Neuronal stem cell (in vitro differentiated cells): ENCODE data around the gene MYH6.

ENCODE experiments used
- DNase-seq: peaks from one replicate; pipeline ENCODE4 v3.0.0-alpha.2; 2013; ENCODE audit warnings: low spot score
- H2AFZ ChIP-seq: one replicate; pipeline ENCODE4 v1.6.1; 2013; ENCODE audit warnings: mild to moderate bottlenecking, low read length, inconsistent platforms
- H2AK5ac ChIP-seq: 2 replicates; pipeline ENCODE4 v1.6.1; 2013; ENCODE audit warnings: low read depth, mild to moderate bottlenecking, inconsistent platforms, low read length, moderate library complexity, mixed read lengths
- H2BK120ac ChIP-seq: 2 replicates; pipeline ENCODE4 v1.6.1; 2013; ENCODE audit warnings: low read depth, mild to moderate bottlenecking, inconsistent platforms, low read length, moderate library complexity, mixed read lengths
- H2BK12ac ChIP-seq: one replicate; pipeline ENCODE4 v1.6.1; 2013; ENCODE audit warnings: low read length, inconsistent platforms
- H2BK15ac ChIP-seq: 2 replicates; pipeline ENCODE4 v1.6.1; 2013; ENCODE audit warnings: mild to moderate bottlenecking, low read length, inconsistent platforms, mixed read lengths
- H2BK5ac ChIP-seq: one replicate; pipeline ENCODE4 v1.6.1; 2013; ENCODE audit warnings: inconsistent platforms, mild to moderate bottlenecking, low read length, moderate library complexity
- H3K14ac ChIP-seq: one replicate; pipeline ENCODE4 v1.6.1; 2013; ENCODE audit warnings: low read length, inconsistent platforms
- H3K18ac ChIP-seq: 2 replicates; pipeline ENCODE4 v1.6.1; 2013; ENCODE audit warnings: low read length, inconsistent platforms
- H3K23ac ChIP-seq: 2 replicates; pipeline ENCODE4 v1.6.1; 2013; ENCODE audit warnings: low read depth, mild to moderate bottlenecking, mixed read lengths, low read length, inconsistent platforms; ENCODE audit not compliant: poor library complexity
- H3K27ac ChIP-seq: replicated peaks from 3 replicates; pipeline ENCODE4 v1.5.1; 2013; ENCODE audit warnings: low read length, inconsistent platforms
- H3K27me3 ChIP-seq, 3 experiments: 2 replicates each; pipeline ENCODE4 v1.6.1; 2013; ENCODE audit warnings: low read length in 3 of 3, mild to moderate bottlenecking in 2 of 3, inconsistent platforms in 1 of 3, low read depth in 1 of 3, mixed read lengths in 1 of 3, moderate library complexity in 1 of 3; ENCODE audit not compliant: control insufficient read depth in 3 of 3, insufficient read depth in 3 of 3
- H3K36me3 ChIP-seq, 2 donors: replicated peaks in 1 of 2; 2 replicates each; pipeline ENCODE4 v1.6.1; 2013; ENCODE audit warnings: low read length in 2 of 2; ENCODE audit not compliant: control insufficient read depth in 2 of 2, insufficient read depth in 2 of 2
- H3K4ac ChIP-seq: 2 replicates; pipeline ENCODE4 v1.6.1; 2013; ENCODE audit warnings: inconsistent platforms, mild to moderate bottlenecking, low read length, moderate library complexity
- H3K4me1 ChIP-seq, 2 donors: 1 replicate in 1 of 2; 2 replicates in 1 of 2; pipeline ENCODE4 v1.6.1; 2013; ENCODE audit warnings: low read length in 2 of 2, low read depth in 1 of 2; ENCODE audit not compliant: control insufficient read depth in 2 of 2, insufficient read depth in 1 of 2
- H3K4me2 ChIP-seq: one replicate; pipeline ENCODE4 v1.6.1; 2013; ENCODE audit warnings: mild to moderate bottlenecking, low read length, inconsistent platforms; ENCODE audit not compliant: insufficient read depth, poor library complexity, severe bottlenecking
- H3K4me3 ChIP-seq, 2 donors: 2 replicates each; pipeline ENCODE4 v1.5.1; 2013; ENCODE audit warnings: low read length in 2 of 2, mild to moderate bottlenecking in 2 of 2, inconsistent platforms in 1 of 2, moderate library complexity in 1 of 2
- H3K79me1 ChIP-seq: one replicate; pipeline ENCODE4 v1.6.1; 2013; ENCODE audit warnings: low read depth, mild to moderate bottlenecking, inconsistent platforms, low read length, moderate library complexity
- H3K9ac ChIP-seq: one replicate; pipeline ENCODE4 v1.6.1; 2013; ENCODE audit warnings: mild to moderate bottlenecking, low read depth, low read length, inconsistent platforms; ENCODE audit not compliant: poor library complexity
- H3K9me3 ChIP-seq, 2 donors: replicated peaks in 1 of 2; 2 replicates each; pipeline versions ENCODE3 to v1.6.1; 2013; ENCODE audit warnings: low read length in 2 of 2, mild to moderate bottlenecking in 2 of 2, inconsistent platforms in 1 of 2, low read depth in 1 of 2, mixed read lengths in 1 of 2, moderate library complexity in 1 of 2; ENCODE audit not compliant: control insufficient read depth in 2 of 2, insufficient read depth in 1 of 2
- H4K8ac ChIP-seq: one replicate; pipeline ENCODE4 v1.6.1; 2013; ENCODE audit warnings: low read depth, mild to moderate bottlenecking, inconsistent platforms, low read length, moderate library complexity
- H4K91ac ChIP-seq: one replicate; pipeline ENCODE4 v1.6.1; 2013; ENCODE audit warnings: low read length, low read depth, mild to moderate bottlenecking, inconsistent platforms; ENCODE audit not compliant: poor library complexity
- WGBS, 2 donors: extraction: QIAGEN DNeasy Blood & Tissue Kit; methylation state at CpG; one replicate each; pipeline ENCODE4 v1.1.7; 2013; ENCODE audit warnings: missing lambda C conversion rate in 2 of 2, mixed read lengths in 1 of 2; ENCODE audit not compliant: insufficient read length in 2 of 2, insufficient replicate concordance in 1 of 2; ENCODE audit errors: extremely low coverage in 2 of 2; 5-methylcytosine and 5-hydroxymethylcytosine counted together

Gene MYH6

DNA sequence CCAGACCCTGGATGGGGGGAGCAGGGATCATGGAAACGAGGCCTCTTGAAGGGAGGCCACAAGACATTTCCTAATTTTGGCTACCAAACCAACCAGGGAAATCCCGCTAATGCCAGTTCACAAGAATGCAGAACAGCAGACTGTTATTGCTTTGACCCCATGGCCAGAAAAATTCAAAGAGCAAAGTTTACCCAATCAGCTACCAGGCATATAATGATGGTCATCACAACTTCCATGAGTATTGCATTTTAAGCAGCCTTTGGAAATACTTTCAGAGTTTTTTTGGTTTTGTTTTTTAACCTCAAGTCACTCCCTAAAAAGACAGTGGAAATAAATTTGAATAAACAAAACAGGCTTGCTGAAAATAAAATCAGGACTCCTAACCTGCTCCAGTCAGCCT, 35.6 kb downstream of the MYH6 start, which contains the start of gene IL25:
TSS of gene IL25 (plus strand) at position 301 of the 400 bp plus-strand sequence.
- Histone ChIP-seq H3K4me3 (no peak within 1 kb of the TSS), H4K91ac (no peak within 1 kb of the TSS), H3K4me1 (peaks cover 0 to 10% of the 10 kb centered on the region in 2 donors), H2AFZ (no peak within 1 kb of the TSS), H3K4me2 (no peak within 1 kb of the TSS), H3K23ac (no peak within 1 kb of the TSS), H3K9ac (peak within 1 kb of the TSS; percentile 36), H2BK12ac (peak within 1 kb of the TSS; percentile 26), H4K8ac (no peak within 1 kb of the TSS), H2BK5ac (no peak within 1 kb of the TSS), H3K79me1 (no peaks in the 10 kb centered on the region), H2BK15ac (peak within 1 kb of the TSS; percentile 32), H3K14ac (peak within 1 kb of the TSS; percentile 23), H3K27ac (no peak within 1 kb of the TSS), H3K18ac (no peak within 1 kb of the TSS), H3K9me3 (no peaks in the 10 kb centered on the region), H2AK5ac (no peak within 1 kb of the TSS), H3K27me3 (peaks cover 0 to 74% (median 2%) of the 10 kb centered on the region in 3 experiments), H3K4ac (no peak within 1 kb of the TSS), H2BK120ac (no peak within 1 kb of the TSS), H3K36me3 (no peaks in the 10 kb centered on the region)
- no CpG with 5 or more reads among the region's 2 CpGs for WGBS, 2 donors
- no peak for DNase-seq

GRCh38 chr14:23371865-23372264, 36.2 kb downstream of the MYH6 start:
- Histone ChIP-seq H3K36me3 (no peaks in the 10 kb centered on the region), H3K23ac (no peak overlapping the region), H3K9ac (no peak overlapping the region), H3K9me3 (no peaks in the 10 kb centered on the region), H2AFZ (no peak overlapping the region), H3K18ac (no peak overlapping the region), H3K79me1 (no peaks in the 10 kb centered on the region), H3K27me3 (peaks cover 0 to 68% (median 2%) of the 10 kb centered on the region in 3 experiments), H2AK5ac (no peak overlapping the region), H4K8ac (no peak overlapping the region), H2BK12ac (no peak overlapping the region), H2BK5ac (no peak overlapping the region), H2BK15ac (no peak overlapping the region), H4K91ac (no peak overlapping the region), H3K27ac (no peak overlapping the region), H2BK120ac (no peak overlapping the region), H3K4ac (no peak overlapping the region), H3K14ac (no peak overlapping the region), H3K4me3 (no peak overlapping the region), H3K4me1 (peaks cover under 1 to 9% of the 10 kb centered on the region in 2 donors), H3K4me2 (no peak overlapping the region)
- no peak for DNase-seq
- no CpG with 5 or more reads among the region's 1 CpG for WGBS, 2 donors

- no peak overlapping the region for H2BK120ac ChIP-seq
- peaks cover 0 to 61% (median 2%) of the 10 kb centered on the region in 3 experiments for H3K27me3 ChIP-seq
- H3K4me2 ChIP-seq: no peak overlapping the region
- no peak overlapping the region for H3K18ac ChIP-seq
- H3K4ac ChIP-seq: no peak overlapping the region
- no peak overlapping the region for H4K8ac ChIP-seq
- no peak overlapping the region for H2BK15ac ChIP-seq
- no CpG with 5 or more reads among the region's 1 CpG for WGBS, 2 donors
- no peaks in the 10 kb centered on the region for H3K36me3 ChIP-seq
- no peak overlapping the region for H2AK5ac ChIP-seq
- no peak overlapping the region for H4K91ac ChIP-seq
- no peak overlapping the region for H3K4me3 ChIP-seq
- H3K14ac ChIP-seq: no peak overlapping the region
- no peak overlapping the region for H2AFZ ChIP-seq
- H3K9ac ChIP-seq: no peak overlapping the region
- H2BK5ac ChIP-seq: no peak overlapping the region
- no peak overlapping the region for H2BK12ac ChIP-seq
- no peak overlapping the region for H3K27ac ChIP-seq
- H3K9me3 ChIP-seq: no peaks in the 10 kb centered on the region
- H3K79me1 ChIP-seq: peaks cover 5% of the 10 kb centered on the region
- H3K23ac ChIP-seq: no peak overlapping the region
- DNase-seq: no peak
- H3K4me1 ChIP-seq: peaks cover 4 to 7% of the 10 kb centered on the region in 2 donors
These were observed 37.9 kb downstream of the MYH6 start for GRCh38 chr14:23370221-23370620.

DNA sequence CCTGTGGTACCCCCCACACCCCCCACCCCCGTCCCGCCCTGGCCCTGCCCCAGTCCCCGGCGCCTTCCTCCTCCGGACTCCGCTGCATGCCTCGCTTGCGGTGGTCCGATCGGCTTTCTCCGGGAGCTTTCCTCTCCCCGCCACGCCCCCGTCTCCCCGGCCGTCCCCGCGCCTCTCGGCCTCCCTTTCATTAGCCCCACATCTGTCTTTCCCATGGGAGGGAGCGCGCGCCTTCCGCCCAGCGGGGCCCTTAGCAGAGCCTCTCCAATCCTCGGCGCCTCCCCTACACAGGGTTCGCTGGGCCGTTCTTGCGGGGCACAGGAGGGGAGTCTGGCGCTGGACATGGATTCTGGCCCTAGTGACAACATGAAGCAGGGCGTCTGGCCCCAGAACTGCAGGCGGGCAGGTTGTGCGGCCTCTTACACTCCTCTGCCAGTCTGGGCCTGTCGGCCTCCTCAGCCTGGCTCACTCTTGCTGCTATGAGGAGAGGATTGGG, 41.6 kb downstream of the MYH6 start:
- H3K27me3 ChIP-seq: peaks cover 0 to 30% (median 2%) of the 10 kb centered on the region in 3 experiments
- peaks cover 12 to 17% of the 10 kb centered on the region in 2 donors for H3K4me1 ChIP-seq
- H3K27ac ChIP-seq: peak overlapping the region; percentile 99
- H4K91ac ChIP-seq: peak overlapping the region; percentile 61
- peak overlapping the region; percentile 77 for H2AK5ac ChIP-seq
- WGBS, 2 donors: no CpG with 5 or more reads among the region's 34 CpGs
- peak; percentile 94 for DNase-seq
- H3K4me3 ChIP-seq: peak overlapping the region; percentile 70 to 94
- peaks cover 5% of the 10 kb centered on the region for H3K79me1 ChIP-seq
- H3K4me2 ChIP-seq: peak overlapping the region; percentile 51
- peak overlapping the region; percentile 95 for H3K9ac ChIP-seq
- peak overlapping the region; percentile 93 for H2AFZ ChIP-seq
- H3K18ac ChIP-seq: peak overlapping the region; percentile 97
- peak overlapping the region; percentile 82 for H2BK15ac ChIP-seq
- no peak overlapping the region for H3K4ac ChIP-seq
- no peak overlapping the region for H3K14ac ChIP-seq
- no peaks in the 10 kb centered on the region for H3K9me3 ChIP-seq
- H3K36me3 ChIP-seq: peaks cover 1 to 25% of the 10 kb centered on the region in 2 donors
- H4K8ac ChIP-seq: no peak overlapping the region
- peak overlapping the region; percentile 93 for H2BK120ac ChIP-seq
- H3K23ac ChIP-seq: no peak overlapping the region
- H2BK5ac ChIP-seq: peak overlapping the region; percentile 91
- H2BK12ac ChIP-seq: no peak overlapping the region
